H1 (cell line): ENCODE results near the gene LDLRAD4. TPM values are rescaled to one million over a fixed set of nuclear protein-coding genes. Genes with fewer than 3 reads are reported as not detected.

Experiments used
- CTCF ChIA-PET: fragments of 300-600 bp; sonication (Branson Sonifier 250); formaldehyde crosslinking; loops from one replicate; lab custom pipeline; 2021; ENCODE audit not compliant: partially characterized antibody; lab: Charles Lee
- POLR2A ChIA-PET: fragments of 300-600 bp; sonication (Branson Sonifier 250); formaldehyde crosslinking; loops from one replicate; lab custom pipeline; 2021; ENCODE audit warnings: inconsistent platforms; ENCODE audit not compliant: partially characterized antibody; lab: Charles Lee
- DNase-seq, 2 experiments: peaks; one replicate each; pipeline versions ENCODE4 v3.0.0 to v3.0.0-alpha.2; 2010 to 2022; ENCODE audit warnings: low spot score in 2 of 2, low read depth in 1 of 2, mixed read lengths in 1 of 2
- FAIRE-seq: peaks from 2 replicates; lab custom pipeline; 2011; peaks lifted over from hg19 to GRCh38; lab: Jason Lieb, UNC
- H2AFZ ChIP-seq: 2 replicates; pipeline ENCODE4 v1.8.1; 2012; ENCODE audit warnings: low read length, inconsistent platforms
- H2AK5ac ChIP-seq: 2 replicates; pipeline ENCODE4 v1.6.1; 2013; ENCODE audit warnings: low read depth, low read length
- H2BK120ac ChIP-seq: replicated peaks from 2 replicates; pipeline ENCODE3; 2013; ENCODE audit warnings: low read depth, low read length, inconsistent platforms
- H2BK12ac ChIP-seq: 2 replicates; pipeline ENCODE4 v1.6.1; 2013; ENCODE audit warnings: low read depth, low read length
- H2BK15ac ChIP-seq: 2 replicates; pipeline ENCODE4 v1.6.1; 2013; ENCODE audit warnings: low read length
- H2BK20ac ChIP-seq: 2 replicates; pipeline ENCODE4 v1.6.1; 2013; ENCODE audit warnings: low read length
- H2BK5ac ChIP-seq: 2 replicates; pipeline ENCODE4 v1.6.1; 2013; ENCODE audit warnings: low read depth, low read length
- H3K14ac ChIP-seq: 2 replicates; pipeline ENCODE4 v1.6.1; 2013; ENCODE audit warnings: inconsistent platforms; ENCODE audit not compliant: insufficient read length
- H3K18ac ChIP-seq: 2 replicates; pipeline ENCODE4 v1.6.1; 2013; ENCODE audit warnings: low read length; ENCODE audit errors: extremely low read depth
- H3K23ac ChIP-seq: 2 replicates; pipeline ENCODE4 v1.6.1; 2013; ENCODE audit warnings: inconsistent platforms; ENCODE audit not compliant: insufficient read length
- H3K23me2 ChIP-seq: 2 replicates; pipeline ENCODE4 v1.6.1; 2013; ENCODE audit warnings: low read depth, low read length
- H3K27ac ChIP-seq: 2 replicates; pipeline ENCODE4 v1.6.1; 2011; ENCODE audit warnings: low read depth, low read length, inconsistent platforms
- H3K27me3 ChIP-seq, 4 experiments: replicated peaks in 1 of 4; 1 replicate in 1 of 4; 2 replicates in 3 of 4; pipeline versions ENCODE4 v1.6.1 to v1.8.1; 2011 to 2013; ENCODE audit warnings: low read length in 3 of 4, mild to moderate bottlenecking in 3 of 4, inconsistent platforms in 2 of 4, mixed read lengths in 2 of 4, moderate library complexity in 1 of 4; ENCODE audit not compliant: control insufficient read depth in 3 of 4, insufficient read depth in 3 of 4; ENCODE audit errors: extremely low read depth in 1 of 4
- H3K36me3 ChIP-seq, 4 experiments: 2 replicates each; pipeline versions ENCODE4 v1.6.1 to v1.8.1; 2011 to 2013; ENCODE audit warnings: mild to moderate bottlenecking in 4 of 4, low read length in 3 of 4, moderate library complexity in 2 of 4, control low read depth in 1 of 4, inconsistent platforms in 1 of 4; ENCODE audit not compliant: insufficient read depth in 4 of 4, control insufficient read depth in 2 of 4
- H3K4ac ChIP-seq: replicated peaks from 2 replicates; pipeline ENCODE3; 2013; ENCODE audit warnings: low read length, low read depth, mixed read lengths, inconsistent platforms; ENCODE audit not compliant: insufficient read length
- H3K4me1 ChIP-seq, 4 experiments: replicated peaks in 1 of 4; 1 replicate in 1 of 4; 2 replicates in 3 of 4; pipeline versions ENCODE4 v1.6.1 to v1.8.1; 2011 to 2013; ENCODE audit warnings: low read length in 3 of 4, inconsistent platforms in 2 of 4, mixed read lengths in 1 of 4; ENCODE audit not compliant: insufficient read depth in 4 of 4, control insufficient read depth in 3 of 4
- H3K4me2 ChIP-seq, 2 experiments: 2 replicates each; pipeline versions ENCODE4 v1.6.1 to v1.8.1; 2011 to 2013; ENCODE audit warnings: low read depth in 2 of 2, low read length in 2 of 2, control low read depth in 1 of 2, inconsistent platforms in 1 of 2, mild to moderate bottlenecking in 1 of 2; ENCODE audit not compliant: insufficient read depth in 1 of 2
- H3K4me3 ChIP-seq, 4 experiments: fragments of 200-600, 300-600 bp in 1 of 4; sonication (generic), shearing (Covaris generic), sonication (Bioruptor Twin) in 1 of 4; 2 replicates each; pipeline versions ENCODE4 v1.5.1 to v1.8.1; 2011 to 2016; ENCODE audit warnings: low read length in 4 of 4, low read depth in 3 of 4, control low read depth in 2 of 4, inconsistent platforms in 2 of 4, mild to moderate bottlenecking in 2 of 4, mixed read lengths in 1 of 4, moderate library complexity in 1 of 4; ENCODE audit not compliant: insufficient read depth in 2 of 4; ENCODE audit errors: extremely low read depth in 1 of 4
- H3K56ac ChIP-seq: replicated peaks from 2 replicates; pipeline ENCODE3; 2013; ENCODE audit warnings: low read depth, mild to moderate bottlenecking, mixed read lengths, low read length, inconsistent platforms; ENCODE audit not compliant: insufficient read length
- H3K79me1 ChIP-seq: 2 replicates; pipeline ENCODE4 v1.6.1; 2013; ENCODE audit warnings: low read depth, low read length, control low read depth
- H3K79me2 ChIP-seq, 2 experiments: 2 replicates each; pipeline versions ENCODE4 v1.6.1 to v1.8.1; 2012 to 2013; ENCODE audit warnings: low read length in 2 of 2, mild to moderate bottlenecking in 2 of 2, inconsistent platforms in 1 of 2; ENCODE audit not compliant: insufficient read depth in 2 of 2, control insufficient read depth in 1 of 2
- H3K9ac ChIP-seq, 4 experiments: replicated peaks in 1 of 4; 1 replicate in 1 of 4; 2 replicates in 3 of 4; pipeline versions ENCODE4 v1.6.1 to v1.8.1; 2011 to 2013; ENCODE audit warnings: low read depth in 3 of 4, low read length in 3 of 4, control low read depth in 2 of 4, mild to moderate bottlenecking in 2 of 4, moderate library complexity in 2 of 4, inconsistent platforms in 1 of 4; ENCODE audit errors: extremely low read depth in 1 of 4
- H3K9me3 ChIP-seq, 2 experiments: 2 replicates each; pipeline versions ENCODE4 v1.6.1 to v1.8.1; 2012 to 2013; ENCODE audit warnings: mild to moderate bottlenecking in 2 of 2, moderate library complexity in 2 of 2, control low read depth in 1 of 2, inconsistent platforms in 1 of 2, low read depth in 1 of 2, low read length in 1 of 2, mixed read lengths in 1 of 2; ENCODE audit not compliant: insufficient read depth in 2 of 2
- H4K20me1 ChIP-seq, 2 experiments: replicated peaks in 1 of 2; 2 replicates each; pipeline versions ENCODE3 to v1.8.1; 2011 to 2013; ENCODE audit warnings: inconsistent platforms in 2 of 2, low read length in 2 of 2, mild to moderate bottlenecking in 1 of 2; ENCODE audit not compliant: insufficient read depth in 2 of 2, control insufficient read depth in 1 of 2
- H4K5ac ChIP-seq: 2 replicates; pipeline ENCODE4 v1.6.1; 2013; ENCODE audit warnings: low read length, low read depth, mixed read lengths, inconsistent platforms; ENCODE audit not compliant: insufficient read length
- H4K8ac ChIP-seq: 2 replicates; pipeline ENCODE4 v1.8.0; 2013; ENCODE audit warnings: mild to moderate bottlenecking, moderate library complexity, low read length, inconsistent platforms; ENCODE audit not compliant: insufficient read depth; ENCODE audit errors: extremely low read depth
- H4K91ac ChIP-seq: replicated peaks from 2 replicates; pipeline ENCODE3; 2013; ENCODE audit warnings: low read length, mixed read lengths, inconsistent platforms; ENCODE audit not compliant: insufficient read length
- BRCA1 ChIP-seq: IDR thresholded peaks from 2 replicates; pipeline ENCODE4 v1.6.1; 2012; ENCODE audit warnings: low read depth, low read length, improper control_type of control experiment
- CHD1 ChIP-seq: IDR thresholded peaks from 2 replicates; pipeline ENCODE4 v1.6.1; 2012; ENCODE audit warnings: low read depth, low read length, improper control_type of control experiment
- JUND ChIP-seq: IDR thresholded peaks from 2 replicates; pipeline ENCODE4 v1.6.1; 2011; ENCODE audit warnings: mild to moderate bottlenecking, improper control_type of control experiment, low read length
- SP1 ChIP-seq: IDR thresholded peaks from 2 replicates; pipeline ENCODE4 v1.6.1; 2011; ENCODE audit warnings: low read depth, low read length
- WGBS, 2 experiments: shearing (Covaris generic) in 1 of 2; methylation state at CpG; one replicate each; pipeline versions ENCODE4 v1.1.6 to v1.1.7; 2013 to 2015; ENCODE audit warnings: low lambda C conversion rate in 2 of 2, mixed read lengths in 2 of 2, inconsistent platforms in 1 of 2, low coverage in 1 of 2, missing lambda C conversion rate in 1 of 2; ENCODE audit not compliant: insufficient replicate concordance in 2 of 2, insufficient coverage in 1 of 2, insufficient read length in 1 of 2; ENCODE audit errors: extremely low coverage in 1 of 2, missing lambda C conversion rate in 1 of 2; 5-methylcytosine and 5-hydroxymethylcytosine counted together
- polyA plus RNA-seq, 7 experiments: library from polyadenylated mRNA; depleted of rRNA in 3 of 7; stranded (reverse) in 5 of 7; unstranded in 2 of 7; fragments of >200 nt in 5 of 7; fragments of 200-250 nt in 2 of 7; gene quantifications; 1 replicate in 5 of 7; 2 replicates in 1 of 7; 4 replicates in 1 of 7; pipeline versions ENCODE4 v1.2.1 to v1.2.3, GENCODE V29; 2011 to 2013; ENCODE audit warnings: missing spikeins in 2 of 7, mixed read lengths in 2 of 7
- total RNA-seq: library from RNA; stranded (reverse); fragmentation: NEBNext Ultra II Directional; extraction: Animal tissue kit (Norgen Biotek cat#: 25700); gene quantifications from 2 replicates; pipeline ENCODE4 v1.2.1, GENCODE V29; 2021

LDLRAD4 gene
- total and polyA plus RNA-seq, 2 of the 8 experiments (the other 6 are each of a cell fraction or from before 2014, with no cell fraction given) = 0.77 to 1.4 TPM

GRCh38 chr18:13379930-13380690 is 161.6 kb downstream of the LDLRAD4 start:
- Histone ChIP-seq H2BK15ac (no peak overlapping the region), H3K9ac (no peak overlapping the region; a peak in 1 of 7 replicates), H3K23me2 (no peaks in the 10 kb centered on the region; the same call in 1 of the 2 replicates), H3K18ac (no peak overlapping the region), H4K8ac (no peak overlapping the region), H2AK5ac (no peak overlapping the region), H3K4me1 (no peaks in the 10 kb centered on the region; a peak in 3 of 7 replicates), H3K23ac (no peak overlapping the region), H2BK20ac (no peak overlapping the region), H3K27ac (no peak overlapping the region), H3K4me2 (no peak overlapping the region), H4K91ac (no peak overlapping the region), H3K14ac (no peak overlapping the region), H2BK5ac (no peak overlapping the region), H3K56ac (no peak overlapping the region), H2BK12ac (no peak overlapping the region), H3K4me3 (no peak overlapping the region), H2AFZ (no peak overlapping the region), H3K79me2 (no peaks in the 10 kb centered on the region), H3K9me3 (no peaks in the 10 kb centered on the region), H3K27me3 (no peaks in the 10 kb centered on the region), H4K5ac (no peak overlapping the region), H4K20me1 (no peaks in the 10 kb centered on the region), H3K36me3 (no peaks in the 10 kb centered on the region), H2BK120ac (no peak overlapping the region), H3K79me1 (no peaks in the 10 kb centered on the region), H3K4ac (no peak overlapping the region)
- TF ChIP-seq JUND (no peak), CHD1 (no peak), SP1 (no peak), BRCA1 (no peak)
- no peak for DNase-seq
- ChIA-PET POLR2A (no interaction called here), CTCF (interaction anchor here (0.9 to 1.4 kb wide), 4 partner anchors 7 to 221 kb away, joined by 3 to 5 read pairs (median 3); no protein-coding TSS in a partner anchor)
- FAIRE-seq = no peak
- WGBS, 2 experiments = 84% methylated on average over 8 of the region's 18 CpGs; no CpG with 5 or more reads in 1 of the 2 experiments
